KOPT-K1 (cell line): ENCODE data around the gene SLU7.

ENCODE experiments used
- H3K27ac ChIP-seq: fragments of 200-600 bp; sonication (generic); 2 replicates; pipeline ENCODE4 v1.5.1; 2016; ENCODE audit warnings: antibody characterized with exemption, mild to moderate bottlenecking, low read depth, low read length; ENCODE audit not compliant: poor library complexity, severe bottlenecking
- H3K36me3 ChIP-seq: fragments of 200-600 bp; sonication (generic); 2 replicates; pipeline ENCODE4 v1.5.1; 2017; ENCODE audit warnings: antibody characterized with exemption, mild to moderate bottlenecking, low read length, moderate library complexity; ENCODE audit not compliant: insufficient read depth
- H3K9me3 ChIP-seq: fragments of 200-600 bp; sonication (generic); 2 replicates; pipeline ENCODE4 v1.5.1; 2017; ENCODE audit warnings: antibody characterized with exemption, low read length, mild to moderate bottlenecking; ENCODE audit not compliant: insufficient read depth, poor library complexity, severe bottlenecking

SLU7 gene

DNA sequence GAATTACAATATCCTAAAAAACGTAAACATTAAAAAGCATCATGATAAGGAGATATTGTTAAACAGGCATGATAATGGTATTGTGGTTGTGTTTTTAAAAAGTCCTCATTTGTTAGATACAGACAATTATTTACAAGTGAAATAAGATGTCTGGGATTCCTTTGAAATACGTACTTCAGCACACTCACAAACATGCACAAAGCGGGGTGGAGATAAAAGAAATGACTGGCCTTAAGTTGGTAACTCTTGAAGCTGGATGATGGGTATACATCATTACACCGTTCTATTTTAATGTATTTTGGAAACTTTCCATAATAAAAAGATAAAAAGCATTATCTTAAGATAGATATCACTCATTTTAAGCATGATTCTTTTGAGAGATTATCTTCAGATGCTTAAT is 20.1 kb downstream of the SLU7 start:
- no peaks in the 10 kb centered on the region for H3K9me3 ChIP-seq
- H3K27ac ChIP-seq: peak overlapping the region; percentile 82
- peaks cover 23% of the 10 kb centered on the region for H3K36me3 ChIP-seq

DNA sequence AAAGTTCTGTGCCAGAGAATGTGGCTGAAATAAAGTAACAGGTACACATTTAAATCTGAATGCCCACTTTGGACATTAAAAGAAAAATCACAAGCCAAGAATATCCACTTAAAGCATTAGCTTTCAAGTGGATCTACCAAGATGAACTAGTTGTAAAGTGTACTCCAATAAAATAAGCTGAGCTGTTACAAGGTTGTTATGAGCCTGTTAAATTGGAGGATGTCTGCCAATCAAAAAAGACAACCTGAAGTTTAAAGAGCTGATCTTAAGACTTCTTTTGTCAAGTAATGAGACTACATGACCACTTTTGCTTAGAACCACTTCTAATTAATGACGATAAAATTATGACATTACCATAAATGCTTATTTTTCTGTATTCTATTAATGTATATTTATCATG is 21.4 kb downstream of the SLU7 start:
- Histone ChIP-seq H3K27ac (no peak overlapping the region), H3K9me3 (no peaks in the 10 kb centered on the region), H3K36me3 (peaks cover 10% of the 10 kb centered on the region)

DNA sequence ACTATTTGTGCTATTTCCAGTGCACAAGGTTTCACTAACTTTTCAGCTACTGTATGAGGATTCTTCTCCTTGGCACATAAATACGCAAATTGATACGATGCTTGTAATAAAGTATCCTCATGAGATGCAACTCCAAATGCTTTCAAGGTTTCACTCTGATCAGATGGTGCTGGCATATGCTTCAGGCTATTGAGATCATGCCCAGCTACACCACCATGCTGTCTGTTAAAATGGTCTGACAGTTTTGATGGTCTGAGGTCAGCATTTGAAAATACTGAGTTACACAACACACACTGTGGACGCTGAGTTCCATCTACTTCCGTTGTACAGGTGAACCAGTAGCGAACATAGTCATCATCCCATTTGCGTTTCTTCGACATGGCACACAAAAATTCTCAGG is 23.8 kb downstream of the SLU7 start:
- Histone ChIP-seq H3K27ac (no peak overlapping the region), H3K36me3 (no peaks in the 10 kb centered on the region), H3K9me3 (no peaks in the 10 kb centered on the region)

DNA sequence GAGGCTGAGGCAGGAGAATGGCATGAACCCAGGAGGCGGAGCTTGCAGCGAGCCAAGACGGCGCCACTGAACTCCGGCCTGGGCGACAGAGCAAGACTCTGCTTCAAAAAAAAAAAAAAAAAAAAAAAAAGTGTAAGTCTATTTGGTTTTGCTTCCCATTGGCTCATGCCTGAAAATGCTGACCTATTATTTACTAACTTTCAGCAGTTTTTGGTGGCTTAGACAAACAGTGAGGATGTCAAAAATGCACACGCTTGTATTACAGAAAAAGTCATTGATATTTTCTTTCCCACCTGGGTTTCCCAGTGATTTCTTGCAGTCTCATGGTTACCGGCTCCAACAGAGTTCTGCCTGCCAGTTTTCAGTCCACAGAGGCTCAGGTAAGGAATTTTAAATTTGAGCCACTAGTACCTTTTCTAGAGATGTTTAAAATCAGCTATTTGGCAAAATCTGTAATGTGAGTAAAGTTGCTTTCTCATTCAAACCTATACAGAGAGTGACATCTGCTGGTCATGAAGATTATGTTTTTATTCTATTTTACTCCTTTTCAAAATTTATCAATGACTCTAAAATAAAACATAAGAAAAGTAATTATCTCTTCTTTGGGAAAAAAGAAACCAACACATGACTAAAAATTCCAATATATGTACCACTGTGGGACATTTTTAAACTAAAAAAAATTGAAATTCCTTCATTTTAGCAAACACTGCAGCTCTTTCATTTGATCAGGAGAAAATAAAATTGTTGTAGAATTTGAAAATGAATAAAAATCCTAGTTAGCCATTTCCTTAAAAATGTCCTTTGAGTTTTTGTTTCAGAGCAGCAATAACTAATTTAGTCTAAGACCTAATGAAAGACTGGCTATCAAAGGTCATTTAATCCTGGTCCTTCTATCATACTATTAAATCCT is 27.8 kb downstream of the SLU7 start:
- Histone ChIP-seq H3K36me3 (no peaks in the 10 kb centered on the region), H3K9me3 (peaks cover 12% of the 10 kb centered on the region), H3K27ac (no peak overlapping the region)

DNA sequence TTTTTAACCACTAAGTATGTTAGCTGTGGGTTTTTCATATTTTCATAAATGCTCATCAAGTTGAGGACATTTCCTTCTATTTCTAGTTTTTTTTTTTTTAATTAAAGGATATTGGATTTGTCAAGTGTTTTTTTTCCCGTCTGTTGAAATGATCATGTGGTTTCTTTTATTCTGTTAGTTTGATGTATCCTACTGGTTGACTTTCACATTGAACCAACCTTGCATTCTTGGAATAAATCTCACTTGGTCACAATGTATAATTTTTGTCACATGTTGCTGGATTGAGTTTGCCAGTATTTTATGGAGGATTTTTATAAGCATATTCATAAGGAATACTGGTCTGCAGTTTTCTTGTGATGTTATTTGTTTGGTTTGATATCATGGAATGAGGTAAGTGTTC is 31.4 kb downstream of the SLU7 start:
- no peak overlapping the region for H3K27ac ChIP-seq
- no peaks in the 10 kb centered on the region for H3K36me3 ChIP-seq
- peaks cover 12% of the 10 kb centered on the region for H3K9me3 ChIP-seq

DNA sequence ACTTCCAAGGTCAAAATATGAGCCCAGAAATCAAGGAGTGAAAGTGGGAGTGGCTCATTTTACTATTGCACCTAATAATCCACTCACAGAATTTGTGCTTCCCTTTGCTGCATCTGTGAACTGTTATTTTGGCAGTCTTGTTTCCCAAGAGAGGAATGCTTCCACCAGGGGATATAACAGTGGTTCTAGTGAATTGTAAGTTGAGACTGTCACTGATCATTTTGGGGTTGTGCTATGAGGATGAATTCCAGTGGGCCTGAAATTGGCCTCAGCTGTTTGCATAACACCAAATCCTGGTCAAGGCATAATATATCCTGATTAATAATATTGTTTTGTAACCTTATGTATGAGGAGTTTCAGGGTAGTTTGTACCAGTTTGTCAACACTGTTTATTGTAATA is 33.4 kb downstream of the SLU7 start:
- no peaks in the 10 kb centered on the region for H3K36me3 ChIP-seq
- no peak overlapping the region for H3K27ac ChIP-seq
- H3K9me3 ChIP-seq: peaks cover 12% of the 10 kb centered on the region

DNA sequence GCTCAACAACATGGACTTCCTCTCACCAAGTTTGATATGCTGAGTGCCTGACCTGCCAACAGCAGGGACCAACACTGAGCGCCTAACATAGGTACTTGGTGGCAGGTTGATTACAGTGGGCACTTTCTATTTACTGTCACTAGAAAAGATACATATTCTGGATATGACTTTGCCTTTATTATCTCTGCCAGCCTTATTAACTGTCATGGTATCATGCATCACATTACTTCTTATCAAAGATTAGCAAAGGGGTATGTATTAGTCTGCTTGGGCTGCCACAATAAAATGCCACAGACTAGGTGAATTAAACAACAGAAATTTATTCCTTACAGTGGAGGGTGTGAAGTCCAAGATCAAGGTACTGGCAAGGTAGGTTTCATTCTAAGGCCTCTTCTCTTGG is 34.2 kb downstream of the SLU7 start:
- Histone ChIP-seq H3K9me3 (peaks cover 12% of the 10 kb centered on the region), H3K27ac (no peak overlapping the region), H3K36me3 (no peaks in the 10 kb centered on the region)

DNA sequence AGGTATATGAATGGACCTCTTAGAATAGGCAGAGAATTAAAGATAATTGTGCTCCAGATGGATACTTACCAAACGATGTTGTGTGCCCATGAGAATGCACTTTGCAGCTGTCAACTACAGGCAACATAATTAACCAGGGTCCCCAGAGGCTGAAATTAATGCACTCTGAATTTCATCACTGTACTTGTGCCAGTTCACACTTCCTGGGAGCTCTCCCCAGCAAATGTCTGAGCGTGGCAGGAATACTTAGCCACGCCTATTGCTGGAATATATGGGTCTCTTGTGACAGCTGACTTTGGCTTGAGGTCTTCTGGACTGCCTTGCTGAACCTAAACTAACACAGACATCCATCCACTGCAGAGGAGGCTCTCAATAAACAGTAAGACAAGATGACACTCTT is 36.5 kb downstream of the SLU7 start:
- Histone ChIP-seq H3K36me3 (no peaks in the 10 kb centered on the region), H3K9me3 (peaks cover 5% of the 10 kb centered on the region), H3K27ac (no peak overlapping the region)

DNA sequence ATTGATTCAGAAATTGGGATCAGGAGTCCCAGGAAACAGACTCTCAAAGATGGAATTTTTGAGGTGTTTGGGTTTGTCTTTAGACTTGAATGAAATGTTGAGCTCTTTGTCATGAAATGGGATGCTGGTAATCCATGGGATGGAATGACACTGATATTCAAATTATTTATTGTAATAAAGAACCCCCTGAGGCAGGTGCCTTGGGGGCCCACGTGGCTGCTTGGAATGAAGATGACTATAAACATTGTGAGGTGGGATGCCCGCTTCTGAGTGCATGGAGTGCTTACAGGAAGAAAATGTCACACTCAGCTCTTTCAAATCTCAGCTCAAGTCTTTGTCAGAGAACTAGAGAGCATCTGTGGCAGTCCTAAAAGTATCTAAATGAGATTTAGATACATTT is 38.8 kb downstream of the SLU7 start:
- H3K27ac ChIP-seq: no peak overlapping the region

DNA sequence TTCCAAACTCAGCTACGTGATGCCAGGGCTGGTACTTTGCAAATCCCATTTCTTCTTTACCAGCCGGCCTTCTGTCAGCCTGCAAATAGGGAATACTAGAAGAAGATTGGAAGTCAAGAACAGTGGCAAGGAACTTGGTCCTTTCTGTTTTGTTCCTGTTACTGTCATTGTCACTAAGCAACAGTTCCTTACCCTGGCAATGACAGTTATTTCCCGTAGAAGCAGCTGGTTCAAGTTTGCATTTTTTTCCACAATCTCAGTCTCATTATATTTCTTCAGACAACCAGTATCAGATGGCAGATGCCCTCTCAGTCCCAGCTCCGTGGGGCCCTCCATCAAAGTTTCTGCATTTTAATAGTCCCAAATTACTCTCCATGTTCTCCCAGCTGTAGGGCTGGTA is 39.4 kb downstream of the SLU7 start:
- H3K27ac ChIP-seq: no peak overlapping the region
- no peaks in the 10 kb centered on the region for H3K9me3 ChIP-seq
- H3K36me3 ChIP-seq: no peaks in the 10 kb centered on the region

More for the DNA sequence above, 38.8 kb downstream of the SLU7 start:
- Histone ChIP-seq H3K36me3 (no peaks in the 10 kb centered on the region), H3K9me3 (no peaks in the 10 kb centered on the region)

DNA sequence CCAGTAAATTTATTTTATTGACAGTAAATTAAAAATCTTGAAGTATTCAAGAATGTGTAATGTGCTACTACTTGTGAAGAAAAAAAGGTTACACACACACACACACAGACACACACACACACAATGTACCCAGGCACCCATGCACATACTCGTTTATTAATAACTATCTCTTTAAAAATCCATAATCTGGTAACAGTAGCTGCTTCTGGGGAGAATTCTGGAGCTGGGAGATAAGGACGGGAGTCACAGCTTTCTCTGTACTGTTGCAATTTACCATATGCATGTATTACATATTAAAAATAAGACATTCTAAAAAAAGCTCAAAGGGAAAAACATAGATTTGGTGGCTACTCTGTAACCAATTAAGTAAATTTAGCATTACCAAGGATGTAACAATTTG is 40.6 kb downstream of the SLU7 start:
- Histone ChIP-seq H3K9me3 (no peaks in the 10 kb centered on the region), H3K36me3 (no peaks in the 10 kb centered on the region), H3K27ac (no peak overlapping the region)

DNA sequence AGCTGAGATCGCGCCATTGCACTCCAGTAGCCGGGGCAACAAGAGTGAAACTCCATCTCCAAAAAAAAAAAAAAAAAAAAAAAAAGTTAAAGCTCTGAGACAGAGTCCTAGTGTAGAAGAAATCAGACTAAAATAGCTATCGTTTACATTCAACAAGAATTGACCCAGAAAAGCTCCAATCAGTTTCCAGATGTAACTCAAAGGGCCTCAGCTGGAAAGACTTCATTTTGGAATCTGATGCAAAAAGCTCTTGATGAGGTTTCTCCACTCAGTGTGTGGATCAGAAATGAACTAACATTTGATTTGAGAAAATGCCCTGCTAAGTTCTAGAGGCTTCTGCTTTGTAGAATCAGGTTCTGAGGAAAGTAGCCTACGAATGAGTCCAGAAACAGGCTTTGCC is 41.2 kb downstream of the SLU7 start:
- no peak overlapping the region for H3K27ac ChIP-seq
- no peaks in the 10 kb centered on the region for H3K9me3 ChIP-seq
- no peaks in the 10 kb centered on the region for H3K36me3 ChIP-seq

DNA sequence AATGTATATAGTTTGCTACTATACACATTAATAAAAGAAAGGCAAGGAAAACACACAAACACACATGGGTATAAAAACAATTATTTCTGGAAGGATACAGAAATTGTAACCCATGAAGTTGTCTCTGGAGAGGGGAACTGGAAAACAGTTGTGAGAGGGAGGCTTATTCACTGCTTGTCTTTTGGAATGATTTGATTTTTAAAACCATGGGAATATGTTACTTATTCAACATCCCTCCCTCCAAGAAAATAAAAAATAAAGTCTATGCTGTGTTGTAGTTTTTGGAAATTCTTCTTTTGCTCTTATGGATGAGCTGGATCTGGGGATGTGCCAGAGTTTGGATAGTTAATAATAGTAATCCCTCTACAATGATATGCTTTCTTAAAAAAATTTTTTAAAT is 42.5 kb downstream of the SLU7 start:
- no peaks in the 10 kb centered on the region for H3K9me3 ChIP-seq
- no peaks in the 10 kb centered on the region for H3K36me3 ChIP-seq
- no peak overlapping the region for H3K27ac ChIP-seq

DNA sequence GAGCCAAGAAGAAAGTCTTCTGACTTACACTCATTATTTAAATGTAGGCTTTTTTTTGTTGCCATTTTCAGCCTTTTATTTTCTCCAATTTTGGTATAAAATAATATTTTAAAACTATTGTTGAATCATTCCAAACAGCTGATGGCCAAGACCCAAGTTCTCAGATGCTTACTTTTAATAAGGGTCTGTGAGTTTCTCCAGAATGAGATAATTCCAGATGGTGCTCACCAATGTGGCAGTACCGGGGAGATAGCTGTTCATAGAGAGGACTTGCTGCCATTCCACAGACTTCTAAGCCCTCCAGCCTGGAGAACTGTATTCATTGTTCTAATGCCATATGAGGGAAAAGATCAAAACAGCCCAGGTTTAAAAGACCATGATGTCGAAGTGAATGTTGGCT is 43.2 kb downstream of the SLU7 start:
- H3K9me3 ChIP-seq: no peaks in the 10 kb centered on the region
- H3K36me3 ChIP-seq: no peaks in the 10 kb centered on the region

DNA sequence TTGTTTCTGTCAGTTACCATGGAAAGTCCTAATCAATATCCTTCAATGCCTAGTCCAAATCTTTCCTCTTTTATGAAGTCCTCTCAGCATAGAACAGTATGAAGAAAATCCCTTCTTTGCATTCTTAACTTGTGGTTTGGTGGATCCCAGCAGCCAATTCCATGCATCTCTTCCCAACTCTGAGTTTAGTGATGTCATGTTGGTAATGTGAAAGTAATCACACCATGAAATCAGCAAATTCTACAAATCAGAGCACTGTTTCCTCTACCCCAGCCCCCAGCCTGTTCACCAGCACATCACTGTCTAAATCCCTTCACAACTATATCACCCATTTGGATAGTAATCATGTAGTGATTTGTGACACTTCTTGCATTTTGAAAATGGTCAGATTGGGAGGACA is 43.7 kb downstream of the SLU7 start:
- H3K36me3 ChIP-seq: no peaks in the 10 kb centered on the region
- H3K9me3 ChIP-seq: no peaks in the 10 kb centered on the region
- H3K27ac ChIP-seq: no peak overlapping the region

More for the DNA sequence above, 43.2 kb downstream of the SLU7 start:
- no peak overlapping the region for H3K27ac ChIP-seq

DNA sequence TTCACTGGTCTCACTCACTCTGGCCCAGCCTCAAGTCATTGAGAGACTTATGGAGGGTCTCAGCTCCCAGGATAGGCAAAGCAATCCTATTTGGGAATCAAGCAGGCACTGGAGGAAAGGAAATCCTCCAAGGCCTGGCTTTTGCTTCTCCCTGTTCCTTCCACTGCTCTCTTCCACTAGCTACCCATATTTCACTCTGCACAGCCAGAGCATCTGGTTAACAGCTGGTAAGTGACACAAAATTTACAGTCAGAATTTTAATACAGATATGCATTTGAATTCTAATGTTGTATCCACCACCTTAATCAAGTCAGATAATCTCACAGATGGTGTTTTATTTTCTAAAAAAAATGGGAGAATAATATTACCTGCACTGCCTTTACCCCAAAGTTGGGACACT is 47.6 kb downstream of the SLU7 start:
- H3K27ac ChIP-seq: no peak overlapping the region
- H3K36me3 ChIP-seq: no peaks in the 10 kb centered on the region
- no peaks in the 10 kb centered on the region for H3K9me3 ChIP-seq
